ENCODE measurements around the gene DOCK9. TPM values are rescaled to one million over a fixed set of nuclear protein-coding genes. Genes with fewer than 3 reads are reported as not detected.

Gene DOCK9
- total RNA-seq, 1 donor from 2014 or later = 170 TPM

GRCh38 chr13:98878486-98879126 lies 99.3 kb downstream of the DOCK9 start:
- H3K4me1 ChIP-seq = no peaks in the 10 kb centered on the region
- no peak overlapping the region for H3K27ac ChIP-seq
- TF ChIP-seq CTCF (IDR thresholded peaks at IDR 0.05) = no peak
- peaks cover 78% of the 10 kb centered on the region for H3K36me3 ChIP-seq
- ATAC-seq (no peak), DNase-seq (no peak)
- intact Hi-C loops (cut with DNase I) = no loop called here
- H3K4me3 ChIP-seq = no peak overlapping the region
- H3K9me3 ChIP-seq = no peaks in the 10 kb centered on the region
- H3K27me3 ChIP-seq = no peaks in the 10 kb centered on the region

DNA sequence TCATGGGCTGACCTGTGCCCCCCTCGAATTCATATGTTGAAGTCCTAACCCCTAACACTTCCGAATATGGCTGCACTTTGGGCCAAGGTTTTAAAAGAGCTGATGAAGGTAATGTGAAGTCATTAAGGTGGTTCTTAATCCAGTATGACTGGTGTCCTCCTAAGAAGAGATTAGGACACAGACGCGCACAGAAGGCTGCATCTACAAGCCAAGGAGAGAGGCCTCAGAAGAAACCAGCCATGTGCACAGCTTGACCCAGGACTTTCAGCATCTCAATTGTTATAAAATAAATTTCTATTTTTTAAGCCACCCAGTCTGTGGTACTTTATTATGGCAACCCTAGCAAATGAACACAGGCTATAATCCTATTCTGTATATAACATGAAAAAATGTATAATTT lies 99.9 kb downstream of the DOCK9 start:
- Histone ChIP-seq H3K4me1 (no peaks in the 10 kb centered on the region), H3K36me3 (peaks cover 71% of the 10 kb centered on the region), H3K4me3 (no peak overlapping the region), H3K27me3 (no peaks in the 10 kb centered on the region), H3K27ac (no peak overlapping the region), H3K9me3 (no peaks in the 10 kb centered on the region)
- TF ChIP-seq CTCF (IDR thresholded peaks at IDR 0.05) = no peak
- intact Hi-C loops (cut with DNase I) = no loop called here
- DNase-seq (no peak), ATAC-seq (no peak)

DNA sequence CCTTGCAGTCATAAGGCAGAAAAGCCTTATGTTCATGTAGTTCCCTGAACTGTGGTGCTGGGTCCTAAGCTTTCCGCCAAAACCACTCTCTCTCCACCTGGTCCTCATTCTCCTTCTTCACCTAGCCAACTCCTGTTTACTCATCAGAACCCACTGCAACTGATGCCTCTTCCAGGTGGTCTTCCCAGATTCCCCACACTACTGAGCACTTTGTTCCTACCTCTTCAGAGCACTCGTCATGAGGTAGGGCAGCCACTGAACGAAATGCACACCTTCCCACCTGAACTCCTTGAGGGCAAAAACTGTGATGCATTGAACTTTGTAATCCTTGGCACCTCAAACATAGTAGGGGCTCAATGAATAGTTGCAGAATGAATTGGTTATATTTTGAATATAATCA lies 100.4 kb downstream of the DOCK9 start:
- no peaks in the 10 kb centered on the region for H3K4me1 ChIP-seq
- H3K27ac ChIP-seq = no peak overlapping the region
- no peak for ATAC-seq
- H3K27me3 ChIP-seq = no peaks in the 10 kb centered on the region
- intact Hi-C loops (cut with DNase I) = no loop called here
- no peaks in the 10 kb centered on the region for H3K9me3 ChIP-seq
- DNase-seq = no peak
- no peak for TF ChIP-seq CTCF (IDR thresholded peaks at IDR 0.05)
- peaks cover 67% of the 10 kb centered on the region for H3K36me3 ChIP-seq
- H3K4me3 ChIP-seq = no peak overlapping the region

DNA sequence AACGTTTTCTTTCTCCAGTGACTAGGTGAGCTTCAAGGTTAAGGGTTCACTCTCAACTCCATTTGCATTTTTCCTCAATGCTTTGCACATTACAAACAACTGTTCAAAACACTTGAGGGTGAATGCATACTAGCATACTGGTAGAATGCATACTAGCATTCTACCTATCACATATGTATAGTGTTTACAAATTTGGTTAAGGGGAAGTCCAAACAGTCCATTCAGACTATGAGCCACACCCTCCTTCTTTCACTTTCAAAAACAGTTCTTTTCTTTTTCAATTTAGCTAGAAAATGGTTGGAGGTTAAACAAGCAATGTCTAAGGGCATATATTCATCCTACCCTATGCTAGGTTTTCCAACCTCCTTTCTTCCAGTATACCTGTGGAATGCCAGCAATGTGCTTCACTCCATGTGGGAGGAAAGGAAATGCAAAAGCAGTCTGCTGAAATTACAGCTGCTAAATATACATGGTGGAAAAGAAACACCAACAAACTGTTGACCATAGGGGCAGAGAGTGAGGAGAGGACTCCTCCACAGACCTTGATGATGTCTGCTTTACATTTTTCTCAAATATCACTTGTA lies 102.6 kb downstream of the DOCK9 start:
- no peaks in the 10 kb centered on the region for H3K4me1 ChIP-seq
- DNase-seq (no peak), ATAC-seq (no peak)
- no peaks in the 10 kb centered on the region for H3K9me3 ChIP-seq
- H3K36me3 ChIP-seq = peaks cover 64% of the 10 kb centered on the region
- no peak overlapping the region for H3K4me3 ChIP-seq
- intact Hi-C loops (cut with DNase I) = no loop called here
- no peak for TF ChIP-seq CTCF (IDR thresholded peaks at IDR 0.05)
- no peak overlapping the region for H3K27ac ChIP-seq
- H3K27me3 ChIP-seq = no peaks in the 10 kb centered on the region

- no peak for ATAC-seq
- Histone ChIP-seq H3K9me3 (no peaks in the 10 kb centered on the region), H3K27me3 (no peaks in the 10 kb centered on the region), H3K4me1 (no peaks in the 10 kb centered on the region), H3K36me3 (peaks cover 55% of the 10 kb centered on the region), H3K4me3 (no peak overlapping the region), H3K27ac (no peak overlapping the region)
- intact Hi-C loops (cut with DNase I) = no loop called here
- DNase-seq = no peak
- TF ChIP-seq CTCF (IDR thresholded peaks at IDR 0.05) = no peak
These were observed 103.9 kb downstream of the DOCK9 start for GRCh38 chr13:98874029-98874397.
